GM23338 (cell line): Measurements from ENCODE around the gene TNS4. TPM values are rescaled to one million over a fixed set of nuclear protein-coding genes. Genes with fewer than 3 reads are reported as not detected.

ENCODE experiments used
- ATAC-seq: fragments of 200-7000 bp; cut with Tn5 transposase; 3 replicates; pipeline ENCODE4 v1.9.1; 2020
- DNase-seq: peaks from one replicate; pipeline ENCODE4 v3.0.0-alpha.2; 2015; ENCODE audit warnings: low spot score
- H2AFZ ChIP-seq: fragments of 200-600 bp; sonication (generic); 2 replicates; pipeline ENCODE4 v1.8.0; 2016; ENCODE audit warnings: antibody characterized with exemption, mild to moderate bottlenecking, moderate library complexity
- H3F3A ChIP-seq: fragments of 200-600 bp; sonication (generic); replicated peaks from 2 replicates; pipeline ENCODE4 v1.8.0; 2017; ENCODE audit warnings: antibody characterized with exemption, mixed run types, low read depth
- H3K27ac ChIP-seq: fragments of 200-600 bp; sonication (generic); 2 replicates; pipeline ENCODE4 v1.6.1; 2016; ENCODE audit warnings: low read depth
- H3K27me3 ChIP-seq: fragments of 200-600 bp; sonication (generic); 2 replicates; pipeline ENCODE4 v1.8.0; 2016; ENCODE audit warnings: mild to moderate bottlenecking, mixed run types, moderate library complexity; ENCODE audit not compliant: insufficient read depth
- H3K36me3 ChIP-seq: fragments of 200-600 bp; sonication (generic); 2 replicates; pipeline ENCODE4 v1.8.0; 2016; ENCODE audit warnings: mild to moderate bottlenecking; ENCODE audit not compliant: insufficient read depth
- H3K4me1 ChIP-seq: fragments of 200-600 bp; sonication (generic); 2 replicates; pipeline ENCODE4 v1.8.0; 2016; ENCODE audit warnings: mild to moderate bottlenecking, moderate library complexity; ENCODE audit not compliant: insufficient read depth
- H3K4me2 ChIP-seq: fragments of 200-600 bp; sonication (generic); 2 replicates; pipeline ENCODE4 v1.7.1; 2017; ENCODE audit warnings: mixed run types
- H3K4me3 ChIP-seq: fragments of 200-600 bp; sonication (generic); 2 replicates; pipeline ENCODE4 v1.6.1; 2016; ENCODE audit warnings: mixed run types
- H3K79me2 ChIP-seq: fragments of 200-600 bp; sonication (generic); replicated peaks from 2 replicates; pipeline ENCODE4 v1.8.0; 2017; ENCODE audit warnings: mild to moderate bottlenecking; ENCODE audit not compliant: insufficient read depth
- H3K9me2 ChIP-seq: fragments of 200-600 bp; sonication (generic); 2 replicates; pipeline ENCODE4 v1.8.0; 2017; ENCODE audit not compliant: insufficient read depth
- H4K20me1 ChIP-seq: fragments of 200-600 bp; sonication (generic); replicated peaks from 2 replicates; pipeline ENCODE4 v1.8.0; 2017; ENCODE audit warnings: mild to moderate bottlenecking; ENCODE audit not compliant: insufficient read depth
- H3K27ac Mint-ChIP-seq: 2 replicates; pipeline ENCODE4 v1.8.0; 2020; ENCODE audit warnings: inconsistent platforms, mild to moderate bottlenecking, moderate library complexity, mixed read lengths
- H3K27me3 Mint-ChIP-seq: 3 replicates; pipeline ENCODE4 v1.8.0; 2022; ENCODE audit warnings: low read depth, mild to moderate bottlenecking, moderate library complexity, mixed read lengths, inconsistent platforms; ENCODE audit not compliant: insufficient read depth, poor library complexity
- H3K36me3 Mint-ChIP-seq: 3 replicates; pipeline ENCODE4 v1.8.0; 2021; ENCODE audit warnings: low read depth, mild to moderate bottlenecking, inconsistent platforms, moderate library complexity, mixed read lengths
- H3K4me1 Mint-ChIP-seq: 3 replicates; pipeline ENCODE4 v1.8.0; 2020; ENCODE audit warnings: mild to moderate bottlenecking, inconsistent platforms, mixed read lengths
- H3K4me3 Mint-ChIP-seq: 3 replicates; pipeline ENCODE4 v1.8.0; 2021; ENCODE audit warnings: moderate library complexity, mild to moderate bottlenecking, inconsistent platforms, mixed read lengths
- H3K9me3 Mint-ChIP-seq: 3 replicates; pipeline ENCODE4 v1.8.0; 2020; ENCODE audit warnings: moderate library complexity, mild to moderate bottlenecking, inconsistent platforms, mixed read lengths
- CREB1 ChIP-seq: fragments of 250-450 bp; sonication (Bioruptor Pico); IDR thresholded peaks from 2 replicates; pipeline ENCODE4 v1.5.0; 2020; ENCODE audit warnings: low read depth, mild to moderate bottlenecking, moderate library complexity
- CTCF ChIP-seq, 2 experiments: fragments of 200-600 bp in 1 of 2; sonication (generic) in 1 of 2; conservative IDR thresholded peaks; 2 replicates each; pipeline versions ENCODE4 v1.5.1 to v1.6.1; 2016 to 2017; ENCODE audit warnings: antibody characterized with exemption in 2 of 2, low read depth in 2 of 2, mild to moderate bottlenecking in 2 of 2, moderate library complexity in 1 of 2
- EZH2 ChIP-seq: fragments of 200-600 bp; sonication (generic); IDR thresholded peaks from one replicate; pipeline ENCODE4 v1.8.0; 2017; ENCODE audit warnings: antibody characterized with exemption, mild to moderate bottlenecking, low read depth; ENCODE audit not compliant: unreplicated experiment
- EZH2phosphoT487 ChIP-seq: fragments of 200-600 bp; sonication (generic); IDR thresholded peaks from one replicate; pipeline ENCODE4 v1.8.1; 2018; ENCODE audit warnings: antibody characterized with exemption; ENCODE audit not compliant: unreplicated experiment
- JUNB ChIP-seq: IDR thresholded peaks from one replicate; pipeline ENCODE4 v1.6.1; 2016; ENCODE audit warnings: antibody characterized with exemption; ENCODE audit not compliant: unreplicated experiment
- NANOG ChIP-seq: IDR thresholded peaks from 2 replicates; pipeline ENCODE4 v1.6.1; 2016; ENCODE audit warnings: antibody characterized with exemption, borderline replicate concordance
- POLR2AphosphoS5 ChIP-seq: IDR thresholded peaks from 2 replicates; pipeline ENCODE4 v1.6.1; 2016; ENCODE audit warnings: antibody characterized with exemption, low read depth
- REST ChIP-seq: IDR thresholded peaks from one replicate; pipeline ENCODE4 v1.6.1; 2018; ENCODE audit warnings: antibody characterized with exemption; ENCODE audit not compliant: unreplicated experiment
- STAT1 ChIP-seq: IDR thresholded peaks from one replicate; pipeline ENCODE4 v1.6.1; 2016; ENCODE audit warnings: antibody characterized with exemption; ENCODE audit not compliant: unreplicated experiment
- ZNF114 ChIP-seq: fragments of 250-450 bp; sonication (Bioruptor Pico); IDR thresholded peaks from 2 replicates; pipeline ENCODE4 v1.5.0; 2020; ENCODE audit warnings: mild to moderate bottlenecking, moderate library complexity
- ZNF331 ChIP-seq: fragments of 250-450 bp; sonication (Bioruptor Pico); IDR thresholded peaks from 2 replicates; pipeline ENCODE4 v1.5.0; 2020; ENCODE audit warnings: low read depth, mild to moderate bottlenecking, moderate library complexity
- polyA plus RNA-seq: library from polyadenylated mRNA; unstranded; fragments of >200 nt; fragmentation: Nextera tagmentation; extraction: Ambion mirVana; gene quantifications from 2 replicates; pipeline ENCODE4 v1.2.1, GENCODE V29; 2016
- total RNA-seq: library from RNA; depleted of rRNA; stranded (reverse); fragments of >200 nt; shearing (Covaris generic); gene quantifications from 2 replicates; pipeline ENCODE4 v1.2.3, GENCODE V29; 2014
- TF ChIP-seq, protein P1 (sequence below): IDR thresholded peaks from 2 replicates; pipeline ENCODE4 v1.6.1; 2016; ENCODE audit warnings: antibody characterized with exemption
- TF ChIP-seq, protein P2 (sequence below): fragments of 250-450 bp; sonication (Bioruptor Pico); IDR thresholded peaks from 2 replicates; pipeline ENCODE4 v1.5.0; 2020; ENCODE audit warnings: mild to moderate bottlenecking, moderate library complexity

The TNS4 gene
- total and polyA plus RNA-seq, 2 experiments from 2014 or later, result 0.31 to 4.9 TPM

DNA sequence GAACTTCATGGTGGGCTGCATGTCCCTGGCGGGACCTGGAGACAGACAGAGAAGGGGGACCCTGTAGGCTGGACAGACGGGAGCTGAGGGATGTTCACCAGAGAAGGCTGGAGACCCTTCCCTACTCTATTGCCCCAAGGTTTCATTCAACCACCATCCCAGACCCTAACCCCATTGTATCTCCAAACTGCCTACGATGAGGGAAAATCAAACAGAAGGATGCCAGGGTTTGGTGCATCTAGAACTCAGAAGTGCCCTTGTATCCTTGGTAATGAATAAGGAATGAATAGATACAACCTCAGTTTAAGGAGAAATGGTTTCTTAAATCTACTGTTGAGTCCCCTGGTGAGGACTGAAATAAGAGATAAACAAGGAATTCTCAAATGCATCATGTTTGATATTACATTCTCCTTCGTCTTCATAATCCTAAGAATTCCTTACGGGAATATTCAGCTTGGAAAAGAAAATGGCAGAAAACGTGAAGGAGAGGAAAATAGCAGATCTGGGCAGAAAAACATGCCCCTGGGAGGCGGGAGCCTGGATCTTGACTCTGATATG lies 16.4 kb downstream of the TNS4 start:
- Mint-ChIP-seq H3K27ac (no peak overlapping the region), H3K27me3 (peaks cover 17% of the 10 kb centered on the region), H3K4me3 (no peak overlapping the region), H3K9me3 (peaks cover 2% of the 10 kb centered on the region; the same call in 1 of the 3 replicates), H3K36me3 (no peaks in the 10 kb centered on the region; the same call in 2 of the 3 replicates), H3K4me1 (peaks cover 43% of the 10 kb centered on the region)
- Histone ChIP-seq H3K4me3 (no peak overlapping the region), H3K27me3 (no peaks in the 10 kb centered on the region), H3F3A (no peaks in the 10 kb centered on the region), H3K27ac (no peak overlapping the region), H3K9me2 (0 out of 2 replicates have a peak, but pooled peaks cover 3% of the 10 kb centered on the region), H2AFZ (no peak overlapping the region), H3K36me3 (no peaks in the 10 kb centered on the region), H3K4me2 (no peak overlapping the region), H4K20me1 (no peaks in the 10 kb centered on the region), H3K4me1 (peaks cover 34% of the 10 kb centered on the region), H3K79me2 (no peaks in the 10 kb centered on the region)
- TF ChIP-seq, protein P1, sequence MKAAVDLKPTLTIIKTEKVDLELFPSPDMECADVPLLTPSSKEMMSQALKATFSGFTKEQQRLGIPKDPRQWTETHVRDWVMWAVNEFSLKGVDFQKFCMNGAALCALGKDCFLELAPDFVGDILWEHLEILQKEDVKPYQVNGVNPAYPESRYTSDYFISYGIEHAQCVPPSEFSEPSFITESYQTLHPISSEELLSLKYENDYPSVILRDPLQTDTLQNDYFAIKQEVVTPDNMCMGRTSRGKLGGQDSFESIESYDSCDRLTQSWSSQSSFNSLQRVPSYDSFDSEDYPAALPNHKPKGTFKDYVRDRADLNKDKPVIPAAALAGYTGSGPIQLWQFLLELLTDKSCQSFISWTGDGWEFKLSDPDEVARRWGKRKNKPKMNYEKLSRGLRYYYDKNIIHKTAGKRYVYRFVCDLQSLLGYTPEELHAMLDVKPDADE, result no peak
- no peak for TF ChIP-seq REST
- no peak for TF ChIP-seq ZNF331
- TF ChIP-seq, protein P2, sequence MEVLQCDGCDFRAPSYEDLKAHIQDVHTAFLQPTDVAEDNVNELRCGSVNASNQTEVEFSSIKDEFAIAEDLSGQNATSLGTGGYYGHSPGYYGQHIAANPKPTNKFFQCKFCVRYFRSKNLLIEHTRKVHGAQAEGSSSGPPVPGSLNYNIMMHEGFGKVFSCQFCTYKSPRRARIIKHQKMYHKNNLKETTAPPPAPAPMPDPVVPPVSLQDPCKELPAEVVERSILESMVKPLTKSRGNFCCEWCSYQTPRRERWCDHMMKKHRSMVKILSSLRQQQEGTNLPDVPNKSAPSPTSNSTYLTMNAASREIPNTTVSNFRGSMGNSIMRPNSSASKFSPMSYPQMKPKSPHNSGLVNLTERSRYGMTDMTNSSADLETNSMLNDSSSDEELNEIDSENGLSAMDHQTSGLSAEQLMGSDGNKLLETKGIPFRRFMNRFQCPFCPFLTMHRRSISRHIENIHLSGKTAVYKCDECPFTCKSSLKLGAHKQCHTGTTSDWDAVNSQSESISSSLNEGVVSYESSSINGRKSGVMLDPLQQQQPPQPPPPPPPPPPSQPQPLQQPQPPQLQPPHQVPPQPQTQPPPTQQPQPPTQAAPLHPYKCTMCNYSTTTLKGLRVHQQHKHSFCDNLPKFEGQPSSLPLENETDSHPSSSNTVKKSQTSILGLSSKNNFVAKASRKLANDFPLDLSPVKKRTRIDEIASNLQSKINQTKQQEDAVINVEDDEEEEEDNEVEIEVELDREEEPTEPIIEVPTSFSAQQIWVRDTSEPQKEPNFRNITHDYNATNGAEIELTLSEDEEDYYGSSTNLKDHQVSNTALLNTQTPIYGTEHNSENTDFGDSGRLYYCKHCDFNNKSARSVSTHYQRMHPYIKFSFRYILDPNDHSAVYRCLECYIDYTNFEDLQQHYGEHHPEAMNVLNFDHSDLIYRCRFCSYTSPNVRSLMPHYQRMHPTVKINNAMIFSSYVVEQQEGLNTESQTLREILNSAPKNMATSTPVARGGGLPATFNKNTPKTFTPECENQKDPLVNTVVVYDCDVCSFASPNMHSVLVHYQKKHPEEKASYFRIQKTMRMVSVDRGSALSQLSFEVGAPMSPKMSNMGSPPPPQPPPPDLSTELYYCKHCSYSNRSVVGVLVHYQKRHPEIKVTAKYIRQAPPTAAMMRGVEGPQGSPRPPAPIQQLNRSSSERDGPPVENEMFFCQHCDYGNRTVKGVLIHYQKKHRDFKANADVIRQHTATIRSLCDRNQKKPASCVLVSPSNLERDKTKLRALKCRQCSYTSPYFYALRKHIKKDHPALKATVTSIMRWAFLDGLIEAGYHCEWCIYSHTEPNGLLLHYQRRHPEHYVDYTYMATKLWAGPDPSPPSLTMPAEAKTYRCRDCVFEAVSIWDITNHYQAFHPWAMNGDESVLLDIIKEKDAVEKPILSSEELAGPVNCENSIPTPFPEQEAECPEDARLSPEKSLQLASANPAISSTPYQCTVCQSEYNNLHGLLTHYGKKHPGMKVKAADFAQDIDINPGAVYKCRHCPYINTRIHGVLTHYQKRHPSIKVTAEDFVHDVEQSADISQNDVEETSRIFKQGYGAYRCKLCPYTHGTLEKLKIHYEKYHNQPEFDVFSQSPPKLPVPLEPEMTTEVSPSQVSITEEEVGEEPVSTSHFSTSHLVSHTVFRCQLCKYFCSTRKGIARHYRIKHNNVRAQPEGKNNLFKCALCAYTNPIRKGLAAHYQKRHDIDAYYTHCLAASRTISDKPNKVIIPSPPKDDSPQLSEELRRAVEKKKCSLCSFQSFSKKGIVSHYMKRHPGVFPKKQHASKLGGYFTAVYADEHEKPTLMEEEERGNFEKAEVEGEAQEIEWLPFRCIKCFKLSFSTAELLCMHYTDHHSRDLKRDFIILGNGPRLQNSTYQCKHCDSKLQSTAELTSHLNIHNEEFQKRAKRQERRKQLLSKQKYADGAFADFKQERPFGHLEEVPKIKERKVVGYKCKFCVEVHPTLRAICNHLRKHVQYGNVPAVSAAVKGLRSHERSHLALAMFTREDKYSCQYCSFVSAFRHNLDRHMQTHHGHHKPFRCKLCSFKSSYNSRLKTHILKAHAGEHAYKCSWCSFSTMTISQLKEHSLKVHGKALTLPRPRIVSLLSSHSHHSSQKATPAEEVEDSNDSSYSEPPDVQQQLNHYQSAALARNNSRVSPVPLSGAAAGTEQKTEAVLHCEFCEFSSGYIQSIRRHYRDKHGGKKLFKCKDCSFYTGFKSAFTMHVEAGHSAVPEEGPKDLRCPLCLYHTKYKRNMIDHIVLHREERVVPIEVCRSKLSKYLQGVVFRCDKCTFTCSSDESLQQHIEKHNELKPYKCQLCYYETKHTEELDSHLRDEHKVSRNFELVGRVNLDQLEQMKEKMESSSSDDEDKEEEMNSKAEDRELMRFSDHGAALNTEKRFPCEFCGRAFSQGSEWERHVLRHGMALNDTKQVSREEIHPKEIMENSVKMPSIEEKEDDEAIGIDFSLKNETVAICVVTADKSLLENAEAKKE (CRISPR knock-in tag), result no peak
- TF ChIP-seq CREB1 (CRISPR knock-in tag), result no peak
- no peak for TF ChIP-seq STAT1
- TF ChIP-seq CTCF (conservative IDR thresholded peaks at IDR 0.05; ENCODE audit: low read depth in 2 of 2), result no peak
- no peak for TF ChIP-seq JUNB
- no peak for TF ChIP-seq EZH2
- no peak for TF ChIP-seq NANOG
- TF ChIP-seq EZH2phosphoT487, result no peak
- no peak for TF ChIP-seq ZNF114 (CRISPR knock-in tag)
- TF ChIP-seq POLR2AphosphoS5, result no peak
- ATAC-seq (no peak), DNase-seq (no peak)
